GM20000 (cell line): ENCODE data around the gene MAD2L1BP.
"Not testable (repeated sequence)": the region's sequence is repeated elsewhere in the genome, so short reads cannot be mapped to it uniquely, and the experiment has no call there.

Experiments used
- DNase-seq: peaks from one replicate; pipeline ENCODE4 v3.0.0; 2012; ENCODE audit warnings: low spot score
- CTCF ChIP-seq: IDR thresholded peaks from 2 replicates; pipeline ENCODE4 v1.5.1; 2012; ENCODE audit warnings: mild to moderate bottlenecking, control low read depth; ENCODE audit errors: extremely low read depth, missing control alignments

Gene MAD2L1BP

GRCh38 chr6:43658161-43658560 is 22.5 kb downstream of the MAD2L1BP start:
- TF ChIP-seq CTCF: no peak
- DNase-seq: no peak

GRCh38 chr6:43662948-43663347 is 27.3 kb downstream of the MAD2L1BP start:
- DNase-seq: not testable (repeated sequence)

- no peak for DNase-seq
- TF ChIP-seq CTCF: no peak
Observed at GRCh38 chr6:43665376-43665775, 29.7 kb downstream of the MAD2L1BP start.

- DNase-seq: no peak
- no peak for TF ChIP-seq CTCF
Observed at GRCh38 chr6:43666196-43666920, 30.7 kb downstream of the MAD2L1BP start.

- peak; percentile 82 for DNase-seq
- peak; percentile 97 for TF ChIP-seq CTCF
Observed at GRCh38 chr6:43667245-43668150, 31.9 kb downstream of the MAD2L1BP start.

GRCh38 chr6:43668151-43669028 is 32.8 kb downstream of the MAD2L1BP start:
- DNase-seq: peak; percentile 75
- TF ChIP-seq CTCF: peak; percentile 49

GRCh38 chr6:43669050-43669921 is 33.6 kb downstream of the MAD2L1BP start:
- DNase-seq: no peak
- no peak for TF ChIP-seq CTCF
